Effector memory CD8-positive, alpha-beta T cell (primary cell): ENCODE measurements around the gene GTF3C6.
A peak's percentile ranks its signal among the peaks of the same experiment; 100 is the strongest.

Experiments
- ATAC-seq: fragments of 150-1000 bp; cut with Tn5 transposase; replicated peaks from 2 replicates; pipeline ENCODE4 v1.10.0; 2021; ENCODE audit warnings: mild to moderate bottlenecking, moderate library complexity
- DNase-seq, 3 experiments: peaks; one replicate each; pipeline ENCODE4 v3.0.0; 2021
- H3K27ac Mint-ChIP-seq, 2 donors: one replicate each; pipeline ENCODE4 v1.8.0; 2022; ENCODE audit warnings: mild to moderate bottlenecking in 2 of 2, mixed read lengths in 2 of 2, moderate library complexity in 2 of 2
- H3K27me3 Mint-ChIP-seq, 2 donors: one replicate each; pipeline ENCODE4 v1.8.0; 2022; ENCODE audit warnings: mixed read lengths in 2 of 2
- H3K36me3 Mint-ChIP-seq: one replicate; pipeline ENCODE4 v1.8.0; 2022; ENCODE audit warnings: mild to moderate bottlenecking, moderate library complexity, mixed read lengths; ENCODE audit not compliant: insufficient read depth
- H3K4me1 Mint-ChIP-seq, 2 donors: one replicate each; pipeline ENCODE4 v1.8.0; 2022; ENCODE audit warnings: low read depth in 2 of 2, mixed read lengths in 2 of 2
- H3K4me3 Mint-ChIP-seq, 2 donors: one replicate each; pipeline ENCODE4 v1.8.0; 2022; ENCODE audit warnings: mild to moderate bottlenecking in 2 of 2, mixed read lengths in 2 of 2, moderate library complexity in 2 of 2
- H3K9me3 Mint-ChIP-seq, 2 donors: one replicate each; pipeline ENCODE4 v1.8.0; 2022; ENCODE audit warnings: mixed read lengths in 2 of 2
- total RNA-seq, 9 experiments: gene quantifications; one replicate each; lab custom pipeline; 2026; lab: John Stamatoyannopoulos, UW

GTF3C6 gene
- 14.0 to 89.9 (median 30.3) reads per million in 9 experiments for total RNA-seq

DNA sequence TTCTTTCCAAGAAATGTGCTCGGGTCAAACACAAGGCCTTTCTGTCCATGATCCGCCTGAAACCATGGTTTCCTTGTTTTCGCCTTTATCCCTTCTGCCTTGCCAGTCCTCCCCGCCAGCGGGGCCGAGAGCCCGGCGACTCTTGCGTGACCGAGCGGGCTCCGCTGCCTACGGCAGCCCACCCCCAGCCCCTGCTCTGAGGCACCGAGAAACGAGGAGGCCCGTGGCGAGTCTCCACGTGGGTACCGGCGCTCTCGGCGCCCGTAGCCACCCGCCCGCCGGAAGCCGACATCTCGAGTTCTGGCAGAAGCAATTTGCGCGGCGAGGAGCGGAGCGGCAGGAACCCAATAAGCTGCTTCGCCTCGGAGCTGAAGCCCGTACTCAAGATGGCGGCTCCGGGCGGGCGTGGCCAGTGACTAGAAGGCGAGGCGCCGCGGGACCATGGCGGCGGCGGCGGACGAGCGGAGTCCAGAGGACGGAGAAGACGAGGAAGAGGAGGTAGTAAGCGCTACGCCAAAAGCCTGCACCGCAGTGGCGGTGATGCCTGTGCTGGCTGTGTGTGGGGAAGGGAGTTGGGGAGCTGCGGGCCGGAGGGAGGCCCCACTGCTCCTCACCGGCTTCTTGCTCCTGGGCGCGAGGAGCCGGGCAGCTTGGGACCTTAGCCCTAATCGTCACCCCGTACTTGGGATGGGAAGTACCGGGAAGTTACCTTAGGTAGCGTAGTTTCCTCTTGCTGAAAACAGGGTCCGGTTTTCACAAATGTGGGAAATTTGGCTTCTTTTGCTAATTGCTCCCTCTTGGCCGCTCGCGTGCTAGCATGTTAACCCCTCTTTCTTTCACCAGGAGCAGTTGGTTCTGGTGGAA lies at the start of gene GTF3C6:
Gene GTF3C6 (plus strand): TSS at position 378 of the 864 bp plus-strand sequence. CDS start 64 bp downstream, at position 442.
- Mint-ChIP-seq H3K9me3 (no peaks in the 10 kb centered on the region), H3K4me1 (peaks cover 5 to 23% of the 10 kb centered on the region in 2 donors), H3K4me3 (peak within 1 kb of the TSS; percentile 85 to 98), H3K36me3 (peaks cover 28% of the 10 kb centered on the region), H3K27me3 (no peaks in the 10 kb centered on the region), H3K27ac (peak within 1 kb of the TSS; percentile 91 to 99)
- DNase-seq (peak; percentile 89 to 90 (median 89)), ATAC-seq (peak; percentile 98)

DNA sequence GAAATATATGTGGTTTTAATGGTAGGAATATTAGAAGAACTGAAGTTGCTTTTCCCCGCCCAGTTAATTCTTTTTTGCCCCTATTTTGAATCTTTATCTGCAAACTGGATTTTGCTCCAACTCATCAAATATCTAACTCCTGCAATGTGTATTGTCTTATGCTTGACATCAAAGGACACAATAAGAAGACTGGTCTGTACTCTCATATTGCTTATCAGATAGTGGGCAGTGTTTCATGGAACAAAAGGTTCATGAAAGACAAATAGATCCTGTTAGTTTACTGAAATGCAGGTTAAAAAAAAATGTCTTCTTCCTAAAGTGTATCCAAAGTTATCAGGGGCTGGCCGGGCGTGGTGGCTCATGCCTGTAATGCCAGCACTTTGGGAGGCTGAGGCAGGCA lies 27.7 kb upstream of the GTF3C6 start:
- H3K4me1 Mint-ChIP-seq = peaks cover 3 to 5% of the 10 kb centered on the region in 2 donors
- no peaks in the 10 kb centered on the region for H3K9me3 Mint-ChIP-seq
- H3K4me3 Mint-ChIP-seq = no peak overlapping the region
- no peak for DNase-seq
- peaks cover 0 to 9% of the 10 kb centered on the region in 2 donors for H3K27me3 Mint-ChIP-seq
- peaks cover 4% of the 10 kb centered on the region for H3K36me3 Mint-ChIP-seq
- no peak for ATAC-seq
- H3K27ac Mint-ChIP-seq = no peak overlapping the region

- H3K9me3 Mint-ChIP-seq = no peaks in the 10 kb centered on the region
- no peak overlapping the region for H3K4me3 Mint-ChIP-seq
- peaks cover 3 to 5% of the 10 kb centered on the region in 2 donors for H3K4me1 Mint-ChIP-seq
- no peak overlapping the region for H3K27ac Mint-ChIP-seq
- DNase-seq (no peak), ATAC-seq (no peak)
- H3K27me3 Mint-ChIP-seq = no peaks in the 10 kb centered on the region
- peaks cover 4% of the 10 kb centered on the region for H3K36me3 Mint-ChIP-seq
Observed at GRCh38 chr6:110933912-110934311, 24.6 kb upstream of the GTF3C6 start.

GRCh38 chr6:110934381-110934898 lies 24.1 kb upstream of the GTF3C6 start:
- Mint-ChIP-seq H3K36me3 (peaks cover 4% of the 10 kb centered on the region), H3K4me3 (no peak overlapping the region), H3K27ac (no peak overlapping the region), H3K4me1 (peaks cover 3 to 9% of the 10 kb centered on the region in 2 donors), H3K9me3 (no peaks in the 10 kb centered on the region), H3K27me3 (no peaks in the 10 kb centered on the region)
- ATAC-seq = no peak
- DNase-seq = no peak

DNA sequence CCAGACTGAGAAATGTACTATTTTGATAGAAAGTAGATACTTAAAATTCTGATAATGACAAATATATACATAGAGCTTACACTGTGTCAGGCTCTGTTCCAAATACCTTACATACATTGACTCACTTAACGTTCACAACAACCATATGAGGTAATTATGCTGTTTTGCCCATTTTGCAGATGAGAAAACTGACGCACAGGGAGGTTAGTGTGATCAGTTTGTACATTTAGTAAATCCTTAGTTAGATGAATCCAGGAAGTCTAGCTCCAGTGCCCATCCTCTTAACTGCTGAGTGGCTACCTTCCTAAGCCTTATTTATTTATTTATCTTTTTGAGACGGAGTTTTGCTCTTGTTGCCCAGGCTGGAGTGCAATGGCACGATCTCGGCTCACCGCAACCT lies 23.3 kb upstream of the GTF3C6 start:
- Mint-ChIP-seq H3K27ac (no peak overlapping the region), H3K4me1 (peaks cover 2 to 7% of the 10 kb centered on the region in 2 donors), H3K27me3 (no peaks in the 10 kb centered on the region), H3K9me3 (no peaks in the 10 kb centered on the region), H3K4me3 (no peak overlapping the region), H3K36me3 (peaks cover 4% of the 10 kb centered on the region)
- DNase-seq = no peak
- no peak for ATAC-seq

GRCh38 chr6:110938171-110938570 lies 20.3 kb upstream of the GTF3C6 start:
- no peak overlapping the region for H3K27ac Mint-ChIP-seq
- H3K4me1 Mint-ChIP-seq = peaks cover 0 to 4% of the 10 kb centered on the region in 2 donors
- H3K4me3 Mint-ChIP-seq = no peak overlapping the region
- H3K9me3 Mint-ChIP-seq = no peaks in the 10 kb centered on the region
- H3K27me3 Mint-ChIP-seq = no peaks in the 10 kb centered on the region
- no peak for DNase-seq
- no peaks in the 10 kb centered on the region for H3K36me3 Mint-ChIP-seq
- no peak for ATAC-seq

GRCh38 chr6:110939429-110940200 lies 18.9 kb upstream of the GTF3C6 start:
- Mint-ChIP-seq H3K27me3 (no peaks in the 10 kb centered on the region), H3K9me3 (no peaks in the 10 kb centered on the region), H3K27ac (no peak overlapping the region), H3K4me1 (peaks cover 0 to 4% of the 10 kb centered on the region in 2 donors), H3K36me3 (no peaks in the 10 kb centered on the region), H3K4me3 (no peak overlapping the region)
- ATAC-seq (no peak), DNase-seq (no peak)

GRCh38 chr6:110944681-110945151 lies 13.8 kb upstream of the GTF3C6 start:
- H3K36me3 Mint-ChIP-seq = peaks cover 2% of the 10 kb centered on the region
- no peaks in the 10 kb centered on the region for H3K27me3 Mint-ChIP-seq
- no peaks in the 10 kb centered on the region for H3K4me1 Mint-ChIP-seq
- DNase-seq (no peak), ATAC-seq (peak; percentile 90)
- H3K9me3 Mint-ChIP-seq = no peaks in the 10 kb centered on the region
- H3K4me3 Mint-ChIP-seq = no peak overlapping the region
- no peak overlapping the region for H3K27ac Mint-ChIP-seq

GRCh38 chr6:110946498-110946897 lies 12.0 kb upstream of the GTF3C6 start:
- Mint-ChIP-seq H3K27me3 (no peaks in the 10 kb centered on the region), H3K27ac (no peak overlapping the region), H3K4me3 (no peak overlapping the region), H3K4me1 (no peaks in the 10 kb centered on the region), H3K36me3 (peaks cover 2% of the 10 kb centered on the region), H3K9me3 (no peaks in the 10 kb centered on the region)
- no peak for ATAC-seq
- DNase-seq = no peak

DNA sequence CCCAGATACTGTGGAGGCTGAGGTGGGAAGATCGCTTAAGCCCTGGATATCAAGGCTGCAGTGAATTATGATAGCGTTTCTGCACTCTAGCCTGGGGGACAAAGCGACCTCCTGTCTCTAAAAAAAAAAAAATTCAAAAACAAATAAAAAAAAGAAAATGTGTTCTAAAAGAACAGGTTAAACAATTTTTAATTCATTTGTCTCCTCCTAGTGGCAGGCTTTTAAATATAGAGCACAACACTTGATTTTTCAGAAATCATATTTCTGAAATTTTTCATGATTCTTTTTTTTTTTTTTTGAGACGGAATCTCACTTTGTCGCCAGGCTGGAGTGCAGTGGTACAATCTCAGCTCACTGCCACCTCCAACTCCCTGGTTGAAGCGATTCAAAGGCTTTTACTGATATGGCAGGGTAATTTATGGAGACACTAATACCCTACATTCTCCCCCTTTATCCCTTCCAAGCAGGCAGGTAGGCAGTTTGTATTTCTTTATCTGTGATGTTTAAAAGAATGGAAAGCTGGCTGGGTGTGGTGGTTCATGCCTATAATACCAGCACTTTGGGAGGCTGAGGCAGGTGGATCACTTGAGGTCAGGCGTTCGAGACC lies 8.7 kb upstream of the GTF3C6 start:
- H3K27ac Mint-ChIP-seq = no peak overlapping the region
- H3K36me3 Mint-ChIP-seq = peaks cover 2% of the 10 kb centered on the region
- no peaks in the 10 kb centered on the region for H3K9me3 Mint-ChIP-seq
- no peaks in the 10 kb centered on the region for H3K4me1 Mint-ChIP-seq
- no peak overlapping the region for H3K4me3 Mint-ChIP-seq
- no peak for ATAC-seq
- DNase-seq = no peak
- H3K27me3 Mint-ChIP-seq = no peaks in the 10 kb centered on the region

DNA sequence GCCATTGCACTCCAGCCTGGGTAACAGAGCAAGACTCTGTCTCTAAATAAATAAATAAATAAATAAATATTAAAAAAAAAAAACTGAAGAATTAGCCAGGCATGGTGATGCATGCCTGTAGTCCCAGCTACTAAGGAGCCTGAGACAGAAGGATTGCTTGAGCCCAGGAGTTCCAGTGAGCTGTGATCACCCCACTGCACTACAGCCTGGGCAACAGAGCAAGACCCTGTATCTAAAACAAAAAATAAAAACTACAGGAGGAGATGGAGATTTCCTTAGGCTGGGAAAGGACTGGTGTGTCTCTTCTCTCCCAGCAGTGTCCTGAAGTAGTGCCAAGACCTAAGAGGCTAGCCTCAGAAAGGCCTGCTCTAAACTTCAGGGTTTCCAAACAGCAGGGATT lies 8.1 kb upstream of the GTF3C6 start:
- H3K4me1 Mint-ChIP-seq = no peaks in the 10 kb centered on the region
- ATAC-seq (no peak), DNase-seq (no peak)
- no peaks in the 10 kb centered on the region for H3K27me3 Mint-ChIP-seq
- no peaks in the 10 kb centered on the region for H3K9me3 Mint-ChIP-seq
- no peaks in the 10 kb centered on the region for H3K36me3 Mint-ChIP-seq
- H3K4me3 Mint-ChIP-seq = no peak overlapping the region
- H3K27ac Mint-ChIP-seq = no peak overlapping the region

DNA sequence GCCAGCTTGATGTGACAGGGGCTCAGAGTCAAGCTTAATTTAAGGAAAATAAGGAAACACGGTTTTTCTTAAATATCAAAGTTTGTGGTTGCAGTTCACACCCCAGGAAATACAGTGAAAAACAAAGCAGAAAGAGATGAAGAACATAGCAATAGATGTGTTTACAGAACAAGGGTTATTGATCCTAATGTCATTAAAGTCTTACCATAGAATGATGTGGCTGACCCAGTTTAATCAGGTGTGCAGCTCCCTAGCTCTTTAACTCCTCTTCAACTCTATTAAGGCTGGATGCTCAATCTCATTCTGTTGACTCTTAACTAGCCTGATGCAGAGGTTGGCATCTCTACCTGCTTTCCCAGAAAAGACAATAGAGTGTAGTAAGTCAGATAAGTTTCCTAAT lies 7.5 kb upstream of the GTF3C6 start:
- DNase-seq (no peak), ATAC-seq (no peak)
- H3K4me1 Mint-ChIP-seq = no peaks in the 10 kb centered on the region
- no peaks in the 10 kb centered on the region for H3K9me3 Mint-ChIP-seq
- no peaks in the 10 kb centered on the region for H3K36me3 Mint-ChIP-seq
- H3K27me3 Mint-ChIP-seq = no peaks in the 10 kb centered on the region
- H3K27ac Mint-ChIP-seq = no peak overlapping the region
- no peak overlapping the region for H3K4me3 Mint-ChIP-seq
